Measurements from ENCODE around the gene GPC5.

GPC5 gene

DNA sequence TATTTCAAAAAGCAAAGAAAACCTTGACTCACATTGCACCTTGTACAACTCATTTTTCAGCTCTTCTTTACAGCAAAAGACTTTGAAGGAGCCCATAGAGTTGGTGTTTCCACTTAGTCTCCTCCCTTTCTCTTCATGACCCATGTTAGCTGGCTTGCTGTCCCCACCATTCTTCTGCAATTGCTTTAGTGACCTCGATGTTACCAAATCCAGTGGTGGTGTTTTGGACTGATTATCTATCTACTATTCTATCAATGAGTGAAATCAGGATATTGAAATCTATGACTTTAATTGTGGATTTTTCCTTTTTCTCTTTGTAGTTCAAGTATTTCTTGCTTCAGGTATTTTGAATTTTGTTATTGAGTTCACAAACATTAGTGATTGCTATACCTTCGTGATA lies 197.3 kb downstream of the GPC5 start:
- DNase-seq (ENCODE audit: low spot score), result no peak

DNA sequence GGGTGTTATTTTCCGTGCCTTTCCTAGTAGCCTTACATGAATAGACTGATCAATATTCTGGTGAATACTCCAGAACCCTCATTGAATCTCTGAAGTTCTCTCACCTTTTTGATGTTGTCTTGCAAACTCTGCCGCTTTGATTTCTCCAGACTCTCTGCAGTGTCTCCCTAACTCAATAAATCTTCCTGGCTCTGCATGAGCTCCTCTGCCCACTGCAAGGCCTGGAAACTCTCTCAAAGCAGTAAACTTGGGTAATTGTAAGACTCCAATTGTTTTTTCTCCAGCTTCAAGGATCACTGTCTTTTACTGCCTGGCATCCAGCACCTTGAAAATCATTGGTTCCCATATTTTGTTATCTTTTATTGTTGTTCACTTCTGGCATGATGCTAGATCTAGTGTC lies 198.4 kb downstream of the GPC5 start:
- no peak for DNase-seq (ENCODE audit: low spot score)

DNA sequence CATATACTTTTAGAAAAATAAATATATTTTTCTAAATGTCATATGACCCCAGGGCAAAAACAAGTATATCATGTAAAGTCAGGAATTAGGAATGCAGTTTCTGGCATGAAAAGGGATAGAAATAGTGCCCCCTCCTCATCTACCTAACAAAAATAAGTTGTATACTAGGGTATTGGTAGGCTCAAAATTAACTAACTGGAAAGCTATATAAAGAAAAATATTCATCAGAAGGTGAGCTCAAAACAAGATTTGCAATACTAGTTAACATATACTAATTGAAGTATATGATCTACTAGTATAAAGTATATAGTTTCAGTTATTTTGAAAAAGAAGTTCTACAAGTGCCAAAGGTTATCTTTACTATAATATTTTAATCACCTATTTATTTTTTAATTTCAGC lies 200.2 kb downstream of the GPC5 start:
- no peak for DNase-seq (ENCODE audit: low spot score)

DNA sequence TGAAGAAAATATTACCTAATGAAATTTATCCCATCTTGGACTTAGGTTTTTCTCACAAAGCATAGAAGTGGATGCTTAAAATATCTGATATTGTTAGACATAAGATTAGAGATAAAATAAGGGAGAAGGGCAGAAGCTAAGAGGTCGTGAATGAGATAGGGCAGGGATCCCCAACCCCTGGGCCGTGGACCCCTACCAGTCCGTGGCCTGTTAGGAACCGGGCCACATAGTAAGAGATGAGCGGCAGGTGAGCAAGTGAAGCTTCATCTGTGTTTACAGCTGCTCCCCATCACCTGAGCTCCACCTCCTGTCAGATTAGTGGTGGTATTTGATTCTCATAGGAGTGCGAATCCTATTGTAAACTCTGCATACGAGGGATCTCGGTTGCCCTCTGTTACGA lies 202.9 kb downstream of the GPC5 start:
- DNase-seq (ENCODE audit: low spot score), result no peak

DNA sequence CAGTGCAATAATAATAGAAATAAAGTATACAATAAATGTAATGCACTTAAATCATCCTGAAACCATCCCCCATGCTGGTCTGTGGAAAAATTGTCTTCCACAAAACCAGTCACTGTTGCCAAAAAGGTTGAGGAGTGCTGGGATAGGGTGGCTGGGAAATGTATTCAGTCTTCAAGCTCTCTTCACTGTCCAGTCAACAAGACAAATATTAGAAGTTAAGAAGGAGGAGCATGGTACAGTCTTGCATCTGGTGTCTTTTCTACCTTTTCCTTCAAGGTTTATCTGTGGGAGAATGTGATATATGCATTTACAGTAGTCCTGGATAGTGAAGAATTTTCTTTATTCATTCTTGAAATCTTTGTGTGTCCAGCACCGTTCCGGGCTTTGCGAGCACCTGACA lies 203.4 kb downstream of the GPC5 start:
- no peak for DNase-seq (ENCODE audit: low spot score)

DNA sequence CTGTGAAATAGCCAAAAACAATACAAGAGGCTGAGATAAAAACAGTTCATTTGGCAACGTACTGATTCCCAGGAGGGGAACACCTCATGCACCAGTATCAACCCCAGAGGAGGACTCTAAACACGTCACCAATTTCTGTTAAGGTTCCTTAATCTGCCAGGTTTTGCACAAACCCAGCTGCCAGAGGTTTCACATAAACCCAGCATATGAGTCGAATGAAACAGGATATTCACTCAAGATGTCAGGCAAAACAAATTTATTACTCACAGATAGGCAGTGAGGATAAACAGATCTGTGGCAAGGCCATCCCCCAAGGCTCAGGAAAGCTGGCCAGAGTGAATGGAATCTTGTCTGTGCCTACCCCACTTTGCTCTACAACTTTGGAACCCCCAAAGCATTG lies 210.9 kb downstream of the GPC5 start:
- no peak for DNase-seq (ENCODE audit: low spot score)

- no peak for DNase-seq (ENCODE audit: low spot score)
Observed at GRCh38 chr13:91618315-91618714, 219.9 kb downstream of the GPC5 start.

DNA sequence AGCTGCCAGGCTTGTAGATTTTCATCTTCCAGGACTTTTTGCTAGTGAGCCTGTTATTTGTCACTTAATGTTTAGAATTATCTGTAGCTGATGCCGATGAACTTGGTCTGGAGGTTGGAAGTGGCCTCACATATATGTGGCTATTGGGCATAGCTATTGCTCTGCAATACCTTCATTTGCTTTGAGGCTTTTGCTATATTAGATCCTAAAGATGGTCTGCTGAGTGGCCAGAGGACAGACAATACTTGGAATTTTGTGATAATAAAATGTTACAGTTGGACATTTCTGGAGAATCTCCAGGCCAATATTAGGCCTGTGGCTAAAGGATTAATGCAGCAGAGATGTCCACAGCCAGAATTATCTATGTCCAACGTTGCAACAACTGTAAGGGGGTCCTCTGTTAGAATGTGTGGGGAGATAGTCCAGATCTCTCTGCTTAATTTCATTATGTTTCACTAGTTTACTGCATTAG lies 222.3 kb downstream of the GPC5 start:
- DNase-seq (ENCODE audit: low spot score), result no peak

DNA sequence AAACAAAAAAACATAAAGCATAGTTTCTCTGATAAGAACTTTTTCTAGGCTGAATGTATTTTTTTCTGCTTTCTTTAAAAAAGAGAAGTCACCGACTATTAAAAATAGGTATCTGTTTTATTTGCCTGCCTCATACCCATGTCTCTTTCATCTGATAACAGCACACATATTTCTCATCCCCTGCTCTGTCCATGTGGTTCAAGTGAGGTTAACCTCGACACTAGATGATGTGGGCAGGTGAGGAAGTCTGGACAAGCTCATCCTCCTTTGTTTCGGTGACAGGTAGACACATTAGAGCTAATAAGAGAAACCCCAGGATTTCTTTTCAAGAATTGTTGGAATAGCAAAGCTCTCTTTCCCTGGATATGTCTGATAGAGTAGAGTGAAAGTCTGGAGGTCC lies 222.7 kb downstream of the GPC5 start:
- no peak for DNase-seq (ENCODE audit: low spot score)

DNA sequence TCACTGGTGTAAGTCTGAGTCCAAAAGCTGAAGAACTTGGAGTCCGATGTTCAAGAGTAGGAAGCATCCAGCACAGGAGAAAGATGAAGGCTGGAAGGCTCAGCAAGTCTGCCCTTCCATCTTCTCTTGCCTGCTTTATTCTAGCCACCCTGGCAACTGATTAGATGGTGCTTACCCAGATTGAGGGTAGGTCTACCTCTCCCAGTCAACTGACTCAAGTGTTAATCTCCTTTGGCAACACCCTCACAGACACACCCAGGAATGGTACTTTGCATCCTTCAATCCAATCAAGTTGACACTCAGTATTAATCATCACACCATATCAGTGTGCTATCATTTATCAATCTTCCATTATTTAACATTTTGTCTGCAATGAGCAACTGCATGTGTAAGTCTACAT lies 223.5 kb downstream of the GPC5 start:
- DNase-seq (ENCODE audit: low spot score), result no peak

DNA sequence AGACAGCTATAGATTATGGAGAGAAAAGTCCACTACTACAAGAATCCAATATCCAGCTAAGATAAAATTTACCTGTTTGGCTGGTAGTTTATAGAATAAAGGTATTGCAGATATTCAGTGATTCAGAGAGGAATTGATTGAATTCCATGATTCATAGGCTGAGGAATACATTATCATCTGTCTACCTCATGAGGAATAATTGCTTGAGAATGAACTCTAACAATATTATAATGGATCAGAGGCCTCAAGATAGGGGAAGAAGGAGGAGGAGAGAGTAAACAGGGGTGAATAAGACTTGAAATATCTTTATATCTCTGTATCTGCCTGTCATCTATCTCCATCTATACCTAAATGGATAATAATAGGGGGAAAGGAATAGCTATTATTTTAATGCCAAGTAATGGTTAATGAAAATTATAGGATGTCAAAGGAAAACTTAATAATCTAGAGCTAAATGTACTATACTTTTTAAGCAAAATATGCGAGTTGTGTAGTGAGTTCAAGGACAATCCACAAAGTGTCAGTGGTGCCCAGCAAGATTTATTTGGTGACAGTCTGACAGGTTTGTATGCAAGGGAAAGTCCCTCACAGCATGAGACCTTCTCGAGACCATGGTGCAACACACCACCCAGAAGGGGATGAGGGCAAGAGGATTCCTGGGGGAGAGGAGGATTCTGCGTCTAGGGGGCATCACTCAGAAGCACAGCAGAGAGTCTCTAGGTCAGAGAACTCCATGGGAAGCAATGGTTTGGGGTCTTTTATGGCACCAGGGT lies 224.5 kb downstream of the GPC5 start:
- no peak for DNase-seq (ENCODE audit: low spot score)

- no peak for DNase-seq (ENCODE audit: low spot score)
Observed at GRCh38 chr13:91627952-91628739, 229.7 kb downstream of the GPC5 start.

DNA sequence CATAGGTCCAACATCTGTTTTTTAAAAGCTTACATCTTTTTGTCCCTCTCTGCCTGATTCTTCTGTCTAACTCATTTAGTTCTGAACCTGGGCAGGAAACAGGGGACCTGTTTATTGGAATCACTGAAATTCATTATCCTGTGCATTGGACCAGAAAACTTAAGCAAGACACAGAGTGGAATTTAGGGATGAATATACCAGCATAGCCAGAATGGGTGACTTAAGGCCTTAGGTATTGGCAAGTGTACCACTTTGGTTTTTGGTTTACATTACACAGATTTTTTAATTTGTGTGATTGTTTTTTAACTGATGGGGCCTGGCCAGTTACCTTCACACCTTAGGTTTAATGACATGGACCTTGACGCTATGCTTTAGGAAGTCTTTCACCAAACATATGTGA lies 232.5 kb downstream of the GPC5 start:
- no peak for DNase-seq (ENCODE audit: low spot score)

GRCh38 chr13:91632086-91632485 lies 233.7 kb downstream of the GPC5 start:
- DNase-seq (ENCODE audit: low spot score), result no peak

DNA sequence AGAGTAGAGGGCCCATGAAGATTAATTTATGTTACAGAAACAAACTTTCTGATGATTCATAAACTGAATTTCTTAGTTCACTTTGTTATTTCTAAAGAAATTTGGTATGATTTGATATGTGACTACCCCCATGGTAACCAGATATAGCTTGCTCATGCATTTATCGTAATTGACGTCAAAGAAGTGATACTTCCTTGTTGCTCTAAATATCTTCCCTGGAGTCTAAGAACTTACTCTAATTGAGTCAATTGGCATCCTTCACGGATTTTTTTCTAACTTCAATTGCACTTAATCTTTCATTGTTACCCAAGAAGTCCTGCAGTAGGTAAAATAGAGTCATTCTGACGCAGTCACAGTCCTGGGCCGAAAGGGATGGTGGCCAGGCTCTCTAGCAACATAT lies 240.9 kb downstream of the GPC5 start:
- no peak for DNase-seq (ENCODE audit: low spot score)

GRCh38 chr13:91643394-91643793 lies 245.0 kb downstream of the GPC5 start:
- no peak for DNase-seq (ENCODE audit: low spot score)

DNA sequence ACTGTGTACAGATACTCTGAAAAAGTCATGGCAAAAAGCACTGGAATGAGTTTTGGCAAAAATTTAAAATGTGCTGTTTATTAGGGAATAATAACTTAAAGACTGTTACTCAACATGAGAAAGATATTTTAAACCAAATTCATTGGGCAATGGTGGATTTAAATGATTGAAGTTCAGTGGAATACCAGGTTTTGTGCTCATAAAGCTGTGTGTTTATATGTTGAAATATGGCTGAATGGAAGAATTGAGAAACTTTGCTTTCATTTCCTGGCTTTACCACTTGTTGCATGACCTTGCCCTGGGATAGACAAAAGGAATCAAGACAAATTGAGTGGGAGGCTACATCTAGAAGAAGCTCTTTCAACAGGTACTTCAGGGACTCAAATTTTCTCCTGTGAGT lies 246.4 kb downstream of the GPC5 start:
- DNase-seq (ENCODE audit: low spot score), result no peak

GRCh38 chr13:91647361-91647990 lies 249.1 kb downstream of the GPC5 start:
- no peak for DNase-seq (ENCODE audit: low spot score)

- DNase-seq (ENCODE audit: low spot score), result no peak
Observed at GRCh38 chr13:91648012-91648411, 249.6 kb downstream of the GPC5 start.

DNA sequence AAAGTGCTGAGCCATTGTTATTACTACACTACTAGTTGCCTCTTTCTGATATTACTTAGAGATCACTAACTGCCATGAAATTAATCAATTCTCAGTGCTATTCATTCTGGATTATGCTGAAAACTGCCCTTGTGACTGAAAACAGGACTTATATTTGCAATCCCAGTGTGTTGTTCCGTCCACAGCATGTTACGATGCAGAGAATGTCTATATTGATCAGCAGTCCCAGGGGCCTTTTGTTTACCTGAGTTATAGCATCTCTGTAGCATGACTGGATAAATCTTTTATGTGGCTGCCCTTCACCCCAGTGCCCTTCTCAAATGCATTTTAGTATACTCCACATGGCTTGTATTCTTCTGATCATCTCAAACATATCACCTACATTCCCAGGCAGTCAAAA lies 251.0 kb downstream of the GPC5 start:
- no peak for DNase-seq (ENCODE audit: low spot score)

DNA sequence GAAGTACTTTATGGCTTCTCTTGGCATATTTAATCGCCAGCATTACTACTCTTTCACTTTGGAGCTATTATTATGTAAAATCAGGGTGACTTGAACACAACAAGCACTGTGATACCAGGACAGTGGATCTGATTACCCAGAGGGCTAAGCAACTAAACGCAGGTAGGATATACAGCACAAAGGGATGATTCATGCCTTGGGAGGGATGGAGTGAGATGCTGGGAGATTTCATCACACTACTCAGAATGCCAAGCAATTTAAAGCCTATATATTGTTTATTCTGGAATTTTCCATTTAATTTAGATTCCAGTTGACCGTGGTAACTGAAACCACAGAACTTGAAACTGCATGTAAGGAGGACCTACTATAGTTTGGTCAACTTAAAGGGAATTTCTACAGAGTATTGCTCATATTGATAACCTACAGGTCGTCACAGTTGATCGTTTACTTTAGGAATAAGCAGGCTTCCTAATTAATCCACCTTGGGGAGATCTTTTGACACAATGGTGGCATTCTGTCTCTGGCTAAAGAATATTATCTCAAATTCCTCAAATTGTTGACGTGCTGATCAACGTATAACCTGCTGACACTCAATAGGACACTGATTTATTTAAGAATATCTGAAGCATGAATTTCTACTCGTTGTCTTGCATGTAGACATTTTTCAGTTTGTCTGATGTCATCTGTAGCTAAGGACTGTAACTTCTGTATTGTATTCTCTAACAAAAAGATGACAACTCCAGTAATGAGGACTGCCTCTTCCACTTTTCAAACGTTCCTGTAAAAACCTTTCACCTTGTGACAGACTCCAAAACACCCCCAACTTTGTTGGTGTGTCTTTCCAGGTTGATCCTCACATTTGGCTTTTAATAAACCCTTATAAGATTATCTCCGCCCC lies 254.2 kb downstream of the GPC5 start:
- DNase-seq (ENCODE audit: low spot score), result no peak

DNA sequence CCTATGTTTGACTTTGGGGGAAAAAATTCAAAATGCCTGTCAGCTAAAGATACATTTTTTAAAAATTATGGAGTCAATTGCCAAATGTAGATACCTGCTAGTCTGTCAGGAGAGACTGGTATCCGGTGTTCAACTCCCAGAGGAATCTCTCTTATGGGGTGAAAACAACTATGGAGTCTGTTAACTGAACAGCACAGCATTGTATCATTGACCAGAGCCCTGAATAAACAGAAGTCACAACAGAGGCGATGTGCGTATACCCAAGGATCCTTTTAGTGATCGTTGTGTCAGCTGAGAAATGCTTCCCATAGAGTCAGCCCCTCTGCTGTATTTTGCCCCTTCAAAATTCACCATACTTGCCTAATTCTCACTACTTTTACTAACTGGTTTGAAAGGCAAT lies 257.3 kb downstream of the GPC5 start:
- no peak for DNase-seq (ENCODE audit: low spot score)
